GM23338 (cell line): Measurements from ENCODE around the gene BICDL2.
A peak's percentile ranks its signal among the peaks of the same experiment; 100 is the strongest.
"Not testable (repeated sequence)": the region's sequence is repeated elsewhere in the genome, so short reads cannot be mapped to it uniquely, and the experiment has no call there.

Experiments
- CREB1 ChIP-seq: fragments of 250-450 bp; sonication (Bioruptor Pico); IDR thresholded peaks from 2 replicates; pipeline ENCODE4 v1.5.0; 2020; ENCODE audit warnings: low read depth, mild to moderate bottlenecking, moderate library complexity
- EZH2 ChIP-seq: fragments of 200-600 bp; sonication (generic); IDR thresholded peaks from one replicate; pipeline ENCODE4 v1.8.0; 2017; ENCODE audit warnings: antibody characterized with exemption, mild to moderate bottlenecking, low read depth; ENCODE audit not compliant: unreplicated experiment
- EZH2phosphoT487 ChIP-seq: fragments of 200-600 bp; sonication (generic); IDR thresholded peaks from one replicate; pipeline ENCODE4 v1.8.1; 2018; ENCODE audit warnings: antibody characterized with exemption; ENCODE audit not compliant: unreplicated experiment
- TF ChIP-seq, protein P1 (sequence below), 2 experiments: fragments of 200-600 bp in 1 of 2; sonication (generic) in 1 of 2; conservative IDR thresholded peaks; 2 replicates each; pipeline versions ENCODE4 v1.5.1 to v1.6.1; 2016 to 2017; ENCODE audit warnings: antibody characterized with exemption in 2 of 2, low read depth in 2 of 2, mild to moderate bottlenecking in 2 of 2, moderate library complexity in 1 of 2
- TF ChIP-seq, protein P2 (sequence below): IDR thresholded peaks from one replicate; pipeline ENCODE4 v1.6.1; 2018; ENCODE audit warnings: antibody characterized with exemption; ENCODE audit not compliant: unreplicated experiment

DNA sequence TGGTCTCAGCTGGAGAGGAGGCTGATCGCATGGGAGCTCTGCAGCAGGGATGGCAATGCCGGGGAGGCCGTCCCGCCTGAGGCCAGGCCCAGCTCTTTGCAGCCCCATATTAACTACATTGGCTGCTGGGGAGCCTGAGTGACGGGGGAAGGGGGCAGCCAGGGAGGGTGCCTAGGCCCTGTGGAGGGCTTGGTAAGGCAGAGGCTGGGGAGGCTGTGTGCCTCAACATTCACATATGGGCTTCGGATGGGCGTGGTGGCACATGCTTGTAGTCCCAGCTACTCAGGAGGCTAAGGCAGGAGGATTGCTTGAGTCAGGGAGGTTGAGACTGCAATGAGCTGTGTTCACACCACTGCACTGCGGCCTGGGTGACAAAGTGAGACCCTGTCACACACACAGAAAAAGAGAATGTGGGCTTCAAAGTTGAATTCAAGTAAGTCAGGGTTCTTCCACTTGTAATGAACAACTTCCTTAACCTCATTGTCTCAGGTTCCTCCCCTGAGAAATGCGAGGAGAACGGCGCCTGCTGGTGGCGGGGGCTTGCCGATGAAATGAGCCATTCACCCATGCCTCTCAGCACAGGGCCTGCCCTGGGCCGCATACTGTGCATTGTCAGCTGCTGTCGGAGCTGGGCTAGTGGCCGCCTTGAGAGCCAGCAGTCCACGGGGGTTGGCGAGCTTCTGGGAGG is 36.0 kb upstream of the BICDL2 start:
- TF ChIP-seq, protein P1, sequence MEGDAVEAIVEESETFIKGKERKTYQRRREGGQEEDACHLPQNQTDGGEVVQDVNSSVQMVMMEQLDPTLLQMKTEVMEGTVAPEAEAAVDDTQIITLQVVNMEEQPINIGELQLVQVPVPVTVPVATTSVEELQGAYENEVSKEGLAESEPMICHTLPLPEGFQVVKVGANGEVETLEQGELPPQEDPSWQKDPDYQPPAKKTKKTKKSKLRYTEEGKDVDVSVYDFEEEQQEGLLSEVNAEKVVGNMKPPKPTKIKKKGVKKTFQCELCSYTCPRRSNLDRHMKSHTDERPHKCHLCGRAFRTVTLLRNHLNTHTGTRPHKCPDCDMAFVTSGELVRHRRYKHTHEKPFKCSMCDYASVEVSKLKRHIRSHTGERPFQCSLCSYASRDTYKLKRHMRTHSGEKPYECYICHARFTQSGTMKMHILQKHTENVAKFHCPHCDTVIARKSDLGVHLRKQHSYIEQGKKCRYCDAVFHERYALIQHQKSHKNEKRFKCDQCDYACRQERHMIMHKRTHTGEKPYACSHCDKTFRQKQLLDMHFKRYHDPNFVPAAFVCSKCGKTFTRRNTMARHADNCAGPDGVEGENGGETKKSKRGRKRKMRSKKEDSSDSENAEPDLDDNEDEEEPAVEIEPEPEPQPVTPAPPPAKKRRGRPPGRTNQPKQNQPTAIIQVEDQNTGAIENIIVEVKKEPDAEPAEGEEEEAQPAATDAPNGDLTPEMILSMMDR (conservative IDR thresholded peaks at IDR 0.05; ENCODE audit: low read depth in 2 of 2): peak in 1 of 2 experiments; percentile 60; a peak in 2 of 4 replicates
- TF ChIP-seq CREB1 (CRISPR knock-in tag); EZH2; EZH2phosphoT487: not testable (repeated sequence)
- TF ChIP-seq, protein P2, sequence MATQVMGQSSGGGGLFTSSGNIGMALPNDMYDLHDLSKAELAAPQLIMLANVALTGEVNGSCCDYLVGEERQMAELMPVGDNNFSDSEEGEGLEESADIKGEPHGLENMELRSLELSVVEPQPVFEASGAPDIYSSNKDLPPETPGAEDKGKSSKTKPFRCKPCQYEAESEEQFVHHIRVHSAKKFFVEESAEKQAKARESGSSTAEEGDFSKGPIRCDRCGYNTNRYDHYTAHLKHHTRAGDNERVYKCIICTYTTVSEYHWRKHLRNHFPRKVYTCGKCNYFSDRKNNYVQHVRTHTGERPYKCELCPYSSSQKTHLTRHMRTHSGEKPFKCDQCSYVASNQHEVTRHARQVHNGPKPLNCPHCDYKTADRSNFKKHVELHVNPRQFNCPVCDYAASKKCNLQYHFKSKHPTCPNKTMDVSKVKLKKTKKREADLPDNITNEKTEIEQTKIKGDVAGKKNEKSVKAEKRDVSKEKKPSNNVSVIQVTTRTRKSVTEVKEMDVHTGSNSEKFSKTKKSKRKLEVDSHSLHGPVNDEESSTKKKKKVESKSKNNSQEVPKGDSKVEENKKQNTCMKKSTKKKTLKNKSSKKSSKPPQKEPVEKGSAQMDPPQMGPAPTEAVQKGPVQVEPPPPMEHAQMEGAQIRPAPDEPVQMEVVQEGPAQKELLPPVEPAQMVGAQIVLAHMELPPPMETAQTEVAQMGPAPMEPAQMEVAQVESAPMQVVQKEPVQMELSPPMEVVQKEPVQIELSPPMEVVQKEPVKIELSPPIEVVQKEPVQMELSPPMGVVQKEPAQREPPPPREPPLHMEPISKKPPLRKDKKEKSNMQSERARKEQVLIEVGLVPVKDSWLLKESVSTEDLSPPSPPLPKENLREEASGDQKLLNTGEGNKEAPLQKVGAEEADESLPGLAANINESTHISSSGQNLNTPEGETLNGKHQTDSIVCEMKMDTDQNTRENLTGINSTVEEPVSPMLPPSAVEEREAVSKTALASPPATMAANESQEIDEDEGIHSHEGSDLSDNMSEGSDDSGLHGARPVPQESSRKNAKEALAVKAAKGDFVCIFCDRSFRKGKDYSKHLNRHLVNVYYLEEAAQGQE: not testable (repeated sequence)
